Measurements from ENCODE around the gene CHKA.

The CHKA gene

DNA sequence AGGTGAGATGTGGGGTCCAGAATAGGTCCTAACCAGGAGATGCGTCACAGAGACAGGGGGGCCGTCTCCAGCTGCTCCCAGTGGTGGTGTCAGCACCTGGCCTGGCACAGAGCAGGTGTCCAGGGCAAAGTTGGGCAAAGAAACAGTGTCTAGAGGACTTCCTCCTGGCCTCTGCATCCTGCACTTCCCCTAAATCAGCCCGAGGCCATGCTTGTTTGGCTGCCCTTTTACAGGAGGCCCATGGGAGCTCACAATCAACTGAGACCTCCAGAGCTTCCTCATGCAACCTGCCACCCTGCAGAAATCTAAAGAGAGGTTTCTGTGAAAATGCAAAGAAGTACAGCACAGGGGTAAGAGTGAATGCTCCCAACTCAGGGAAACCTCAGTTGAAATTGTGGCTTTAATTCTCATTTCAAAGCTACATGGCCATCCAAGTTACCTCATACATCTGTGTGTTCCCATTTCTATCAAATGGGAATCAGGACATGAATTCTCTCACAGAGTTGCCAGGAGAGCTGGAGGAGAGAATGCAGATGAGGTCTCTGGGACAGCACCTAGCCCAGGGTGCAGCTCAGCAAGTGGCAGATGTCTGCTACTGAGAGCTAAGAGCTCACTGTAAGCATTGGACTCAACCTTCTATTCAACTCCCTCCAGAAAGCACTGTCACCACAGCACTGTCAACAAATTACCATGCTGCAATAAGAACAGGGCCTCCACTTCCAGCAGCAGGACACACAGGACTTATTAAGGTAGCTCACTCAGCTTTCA, 49.7 kb downstream of the CHKA start:
- TF ChIP-seq, protein P1, sequence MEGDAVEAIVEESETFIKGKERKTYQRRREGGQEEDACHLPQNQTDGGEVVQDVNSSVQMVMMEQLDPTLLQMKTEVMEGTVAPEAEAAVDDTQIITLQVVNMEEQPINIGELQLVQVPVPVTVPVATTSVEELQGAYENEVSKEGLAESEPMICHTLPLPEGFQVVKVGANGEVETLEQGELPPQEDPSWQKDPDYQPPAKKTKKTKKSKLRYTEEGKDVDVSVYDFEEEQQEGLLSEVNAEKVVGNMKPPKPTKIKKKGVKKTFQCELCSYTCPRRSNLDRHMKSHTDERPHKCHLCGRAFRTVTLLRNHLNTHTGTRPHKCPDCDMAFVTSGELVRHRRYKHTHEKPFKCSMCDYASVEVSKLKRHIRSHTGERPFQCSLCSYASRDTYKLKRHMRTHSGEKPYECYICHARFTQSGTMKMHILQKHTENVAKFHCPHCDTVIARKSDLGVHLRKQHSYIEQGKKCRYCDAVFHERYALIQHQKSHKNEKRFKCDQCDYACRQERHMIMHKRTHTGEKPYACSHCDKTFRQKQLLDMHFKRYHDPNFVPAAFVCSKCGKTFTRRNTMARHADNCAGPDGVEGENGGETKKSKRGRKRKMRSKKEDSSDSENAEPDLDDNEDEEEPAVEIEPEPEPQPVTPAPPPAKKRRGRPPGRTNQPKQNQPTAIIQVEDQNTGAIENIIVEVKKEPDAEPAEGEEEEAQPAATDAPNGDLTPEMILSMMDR (IDR thresholded peaks at IDR 0.05; ENCODE audit: extremely low read depth, missing control alignments) = no peak
- no peak for DNase-seq (ENCODE audit: low spot score)

DNA sequence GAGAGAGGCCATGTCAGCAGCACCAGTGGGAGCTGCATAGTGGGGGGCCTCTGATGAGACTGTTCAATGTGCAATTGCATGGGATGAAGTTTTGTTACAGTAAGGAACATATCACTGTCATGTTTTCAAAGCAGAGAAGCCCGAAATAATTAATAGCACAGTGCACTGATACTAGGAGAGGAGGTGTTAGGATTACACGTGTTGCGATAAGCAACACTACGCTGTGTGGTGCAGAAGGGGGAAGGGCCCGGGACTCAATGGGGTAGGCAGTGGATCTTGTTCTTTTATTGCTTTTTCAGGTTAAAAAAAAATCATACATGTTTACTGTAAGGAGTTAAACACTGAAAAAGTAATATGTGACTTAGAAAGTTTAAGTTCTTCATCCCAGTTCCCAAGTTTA, 53.2 kb downstream of the CHKA start:
- DNase-seq (ENCODE audit: low spot score) = no peak
- TF ChIP-seq, protein P1 (IDR thresholded peaks at IDR 0.05; ENCODE audit: extremely low read depth, missing control alignments) = no peak

DNA sequence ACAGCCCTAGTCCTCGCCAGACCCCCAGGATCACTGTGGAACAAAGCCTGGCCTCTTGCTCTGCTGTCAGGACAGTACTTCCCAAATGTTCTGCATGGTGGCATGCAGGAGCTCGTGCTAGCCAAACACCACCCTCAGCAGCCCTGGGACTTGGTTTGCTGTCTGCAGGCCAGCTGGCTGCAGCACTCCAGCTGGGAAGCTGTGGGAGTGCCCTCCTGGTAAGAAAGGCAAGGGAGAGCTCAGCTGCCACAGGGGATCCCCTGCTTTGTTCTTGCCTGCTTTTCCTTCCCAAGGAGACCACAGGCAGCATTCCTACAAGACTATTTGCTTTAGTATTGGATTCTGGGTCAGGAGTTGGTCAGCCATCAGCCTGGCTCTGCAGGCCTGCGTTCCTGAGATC, 54.4 kb downstream of the CHKA start:
- no peak for DNase-seq (ENCODE audit: low spot score)
- TF ChIP-seq, protein P1 (IDR thresholded peaks at IDR 0.05; ENCODE audit: extremely low read depth, missing control alignments) = no peak

DNA sequence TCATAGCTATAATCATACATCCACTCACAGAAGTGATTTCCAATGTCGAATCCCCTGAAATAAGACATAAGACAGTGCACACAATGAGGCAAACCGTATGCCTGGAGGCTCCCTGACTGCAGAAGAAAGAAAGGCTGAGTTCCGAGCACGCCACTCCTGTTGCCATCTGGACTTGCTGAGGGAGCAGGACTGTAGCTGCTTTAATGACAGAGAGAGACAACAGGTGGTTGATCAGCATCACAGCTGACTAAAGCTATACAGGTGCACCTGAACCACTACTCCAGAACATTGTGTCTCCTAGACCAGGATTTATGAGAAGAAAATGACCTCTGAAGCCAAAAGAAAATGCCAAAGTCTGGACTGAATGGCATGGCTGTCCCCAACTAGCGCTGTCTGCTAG, 55.3 kb downstream of the CHKA start:
- no peak for DNase-seq (ENCODE audit: low spot score)
- TF ChIP-seq, protein P1 (IDR thresholded peaks at IDR 0.05; ENCODE audit: extremely low read depth, missing control alignments) = no peak

DNA sequence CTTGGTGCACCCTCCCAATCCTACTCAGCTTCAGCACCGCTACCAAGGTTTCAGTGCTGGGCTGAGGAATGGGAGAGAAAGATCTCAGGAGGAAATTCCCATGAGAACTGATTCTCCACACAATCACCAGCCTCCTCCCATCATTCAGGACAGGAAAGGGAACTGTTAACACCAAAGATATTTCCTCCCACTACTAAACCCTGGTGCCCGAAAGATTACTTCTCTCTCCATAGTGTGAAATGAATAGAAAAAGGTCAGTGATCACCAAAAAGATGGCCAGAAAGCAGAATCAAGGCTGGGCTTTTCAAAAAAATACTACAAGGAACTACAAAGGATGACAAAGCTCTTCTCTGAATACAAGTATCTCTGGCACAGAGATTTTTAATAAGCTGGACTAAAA, 56.3 kb downstream of the CHKA start:
- TF ChIP-seq, protein P1 (IDR thresholded peaks at IDR 0.05; ENCODE audit: extremely low read depth, missing control alignments) = no peak

DNA sequence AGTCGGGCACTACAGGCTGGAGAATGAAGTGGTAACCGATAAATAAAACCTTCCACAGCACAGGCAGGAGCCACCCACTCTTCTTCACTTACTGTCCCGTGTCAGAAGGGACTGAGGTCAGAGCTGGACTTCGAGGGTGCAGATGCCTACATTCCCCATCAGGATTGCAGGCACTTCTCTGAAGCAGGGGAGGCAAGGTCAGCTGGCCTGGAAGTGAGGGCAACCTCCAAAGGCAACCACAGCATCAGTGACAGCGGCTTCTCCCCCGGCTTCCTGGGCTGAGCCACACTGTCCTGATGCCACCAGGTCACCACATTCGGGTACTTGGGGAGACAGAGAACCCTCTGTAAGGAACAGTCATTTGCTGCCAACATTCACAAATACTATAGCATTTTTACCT, 59.7 kb downstream of the CHKA start:
- DNase-seq (ENCODE audit: low spot score) = no peak
- TF ChIP-seq, protein P1 (IDR thresholded peaks at IDR 0.05; ENCODE audit: extremely low read depth, missing control alignments) = no peak

More for the DNA sequence above, 56.3 kb downstream of the CHKA start:
- no peak for DNase-seq (ENCODE audit: low spot score)

DNA sequence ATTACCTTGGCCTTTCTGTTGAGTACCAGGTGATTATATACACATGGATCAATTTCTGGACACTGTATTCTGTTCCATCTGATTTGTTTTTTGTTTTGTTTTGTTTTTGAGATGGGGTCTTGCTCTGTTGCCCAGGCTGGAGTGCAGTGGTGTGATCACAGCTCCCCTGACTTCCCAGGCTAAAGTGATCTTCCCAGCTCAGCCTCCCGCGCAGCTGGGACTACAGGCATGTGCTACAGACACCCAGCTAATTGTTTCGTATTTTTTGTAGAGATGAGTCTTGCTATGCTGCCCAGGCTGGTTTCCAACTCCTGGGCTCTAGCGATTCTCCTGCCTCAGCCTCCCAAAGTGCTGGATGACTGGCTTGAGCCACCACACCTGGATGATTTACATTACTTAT, 63.4 kb downstream of the CHKA start:
- no peak for DNase-seq (ENCODE audit: low spot score)
- TF ChIP-seq, protein P1 (IDR thresholded peaks at IDR 0.05; ENCODE audit: extremely low read depth, missing control alignments) = no peak
